Measurements from ENCODE around the gene SNRPA1.

DNA sequence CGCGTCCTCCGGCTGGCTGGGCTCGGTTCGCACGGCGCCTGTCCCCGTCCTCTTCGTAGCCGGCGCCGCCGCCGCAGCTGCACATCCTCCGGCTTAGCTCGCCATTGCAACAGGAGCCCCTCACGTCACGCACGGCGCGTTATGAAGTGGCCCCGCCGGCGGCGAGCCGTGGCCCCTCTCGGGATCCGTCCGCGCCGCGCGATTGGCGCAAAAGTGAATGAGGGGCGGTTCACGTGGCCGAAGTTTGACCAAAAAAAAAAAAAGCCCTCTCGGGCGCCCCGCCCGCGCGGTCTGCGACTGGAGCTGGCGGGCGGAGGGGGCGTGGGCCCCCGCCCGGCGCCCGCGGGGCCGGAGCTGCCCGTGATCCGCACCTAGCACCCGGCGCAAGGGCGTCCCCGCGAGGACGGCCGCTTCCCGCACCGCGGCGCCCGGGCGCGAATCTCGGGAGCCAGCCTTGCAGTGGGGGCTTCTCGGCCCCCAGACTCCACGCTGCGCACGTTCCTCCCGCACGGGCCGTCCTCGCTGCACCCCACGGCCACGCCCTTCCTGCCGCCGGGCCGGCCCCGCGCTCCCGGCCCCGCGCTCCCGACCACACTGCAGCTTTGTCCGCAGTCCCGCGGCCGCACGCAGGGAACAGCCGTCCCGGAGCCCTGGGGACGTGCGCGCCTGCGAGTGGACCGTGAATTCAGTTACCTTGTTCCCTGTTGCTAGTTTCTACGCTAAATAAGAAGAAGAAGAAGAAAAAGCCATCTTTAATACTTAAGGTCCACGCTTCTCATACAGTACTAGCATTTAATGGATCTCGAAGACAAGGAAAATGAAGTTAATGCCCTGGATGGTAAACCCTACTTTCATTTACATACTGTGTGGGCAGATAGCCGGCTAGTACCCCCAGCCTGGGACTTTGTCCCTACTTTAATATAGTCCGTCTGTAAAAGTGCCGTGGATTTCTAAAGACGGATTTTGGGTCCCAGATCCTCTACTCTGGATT lies 42.9 kb downstream of the SNRPA1 start, which contains the start of gene CHSY1:
- TF ChIP-seq TAF1 (IDR thresholded peaks at IDR 0.05; ENCODE audit: low read depth) (peak; percentile 78), FOXM1 (IDR thresholded peaks at IDR 0.05; ENCODE audit: borderline replicate concordance, low read depth) (no peak), CREB1 (IDR thresholded peaks at IDR 0.05; ENCODE audit: low read depth) (0 out of 2 replicates have a peak, but pooled peaks have one; percentile 32), RAD21 (IDR thresholded peaks at IDR 0.05; ENCODE audit: low read depth) (no peak), YY1 (IDR thresholded peaks at IDR 0.05; ENCODE audit: low read depth) (peak; percentile 86), EP300 (IDR thresholded peaks at IDR 0.05; ENCODE audit: borderline replicate concordance) (no peak; the same call in 1 of the 2 replicates), ZBTB7A (IDR thresholded peaks at IDR 0.05; ENCODE audit: low read depth) (no peak)
- TF ChIP-seq, protein P1, sequence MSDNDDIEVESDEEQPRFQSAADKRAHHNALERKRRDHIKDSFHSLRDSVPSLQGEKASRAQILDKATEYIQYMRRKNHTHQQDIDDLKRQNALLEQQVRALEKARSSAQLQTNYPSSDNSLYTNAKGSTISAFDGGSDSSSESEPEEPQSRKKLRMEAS (IDR thresholded peaks at IDR 0.05): peak; percentile 46
- TF ChIP-seq, protein P2, sequence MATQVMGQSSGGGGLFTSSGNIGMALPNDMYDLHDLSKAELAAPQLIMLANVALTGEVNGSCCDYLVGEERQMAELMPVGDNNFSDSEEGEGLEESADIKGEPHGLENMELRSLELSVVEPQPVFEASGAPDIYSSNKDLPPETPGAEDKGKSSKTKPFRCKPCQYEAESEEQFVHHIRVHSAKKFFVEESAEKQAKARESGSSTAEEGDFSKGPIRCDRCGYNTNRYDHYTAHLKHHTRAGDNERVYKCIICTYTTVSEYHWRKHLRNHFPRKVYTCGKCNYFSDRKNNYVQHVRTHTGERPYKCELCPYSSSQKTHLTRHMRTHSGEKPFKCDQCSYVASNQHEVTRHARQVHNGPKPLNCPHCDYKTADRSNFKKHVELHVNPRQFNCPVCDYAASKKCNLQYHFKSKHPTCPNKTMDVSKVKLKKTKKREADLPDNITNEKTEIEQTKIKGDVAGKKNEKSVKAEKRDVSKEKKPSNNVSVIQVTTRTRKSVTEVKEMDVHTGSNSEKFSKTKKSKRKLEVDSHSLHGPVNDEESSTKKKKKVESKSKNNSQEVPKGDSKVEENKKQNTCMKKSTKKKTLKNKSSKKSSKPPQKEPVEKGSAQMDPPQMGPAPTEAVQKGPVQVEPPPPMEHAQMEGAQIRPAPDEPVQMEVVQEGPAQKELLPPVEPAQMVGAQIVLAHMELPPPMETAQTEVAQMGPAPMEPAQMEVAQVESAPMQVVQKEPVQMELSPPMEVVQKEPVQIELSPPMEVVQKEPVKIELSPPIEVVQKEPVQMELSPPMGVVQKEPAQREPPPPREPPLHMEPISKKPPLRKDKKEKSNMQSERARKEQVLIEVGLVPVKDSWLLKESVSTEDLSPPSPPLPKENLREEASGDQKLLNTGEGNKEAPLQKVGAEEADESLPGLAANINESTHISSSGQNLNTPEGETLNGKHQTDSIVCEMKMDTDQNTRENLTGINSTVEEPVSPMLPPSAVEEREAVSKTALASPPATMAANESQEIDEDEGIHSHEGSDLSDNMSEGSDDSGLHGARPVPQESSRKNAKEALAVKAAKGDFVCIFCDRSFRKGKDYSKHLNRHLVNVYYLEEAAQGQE (IDR thresholded peaks at IDR 0.05; ENCODE audit: low read depth): no peak

All from Ishikawa (cell line).